Trophoblast cell (in vitro differentiated cells and primary cell): Measurements from ENCODE around the gene ACTA1.

Experiments used
- DNase-seq, 2 donors: peaks; one replicate each; pipeline ENCODE4 v3.0.0-alpha.2; 2016
- H2AFZ ChIP-seq: 2 replicates; pipeline ENCODE4 v1.6.1; 2013; ENCODE audit warnings: low read length, moderate library complexity, mild to moderate bottlenecking; ENCODE audit not compliant: insufficient read depth, poor library complexity
- H2AK5ac ChIP-seq: 2 replicates; pipeline ENCODE4 v1.6.1; 2013; ENCODE audit warnings: mild to moderate bottlenecking, low read length
- H2BK120ac ChIP-seq: 2 replicates; pipeline ENCODE4 v1.6.1; 2013; ENCODE audit warnings: low read length, mild to moderate bottlenecking, moderate library complexity; ENCODE audit not compliant: insufficient read depth, poor library complexity
- H2BK12ac ChIP-seq: 2 replicates; pipeline ENCODE4 v1.6.1; 2013; ENCODE audit warnings: mild to moderate bottlenecking, low read length, moderate library complexity
- H2BK5ac ChIP-seq: 2 replicates; pipeline ENCODE4 v1.6.1; 2013; ENCODE audit warnings: low read length, low read depth, moderate library complexity, mild to moderate bottlenecking; ENCODE audit not compliant: poor library complexity
- H3K14ac ChIP-seq: 2 replicates; pipeline ENCODE4 v1.6.1; 2013; ENCODE audit warnings: mild to moderate bottlenecking, low read length
- H3K18ac ChIP-seq: 2 replicates; pipeline ENCODE4 v1.6.1; 2013; ENCODE audit warnings: mild to moderate bottlenecking, low read length
- H3K23ac ChIP-seq: 2 replicates; pipeline ENCODE4 v1.6.1; 2013; ENCODE audit warnings: low read length
- H3K27ac ChIP-seq: 2 replicates; pipeline ENCODE4 v1.5.1; 2013; ENCODE audit warnings: low read depth, mild to moderate bottlenecking, inconsistent platforms, low read length, moderate library complexity
- H3K27me3 ChIP-seq: 2 replicates; pipeline ENCODE4 v1.6.1; 2013; ENCODE audit warnings: inconsistent platforms, mild to moderate bottlenecking, low read length, moderate library complexity; ENCODE audit not compliant: insufficient read depth
- H3K36me3 ChIP-seq, 2 experiments: 1 replicate in 1 of 2; 2 replicates in 1 of 2; pipeline ENCODE4 v1.6.1; 2013; ENCODE audit warnings: low read length in 2 of 2, mild to moderate bottlenecking in 2 of 2, moderate library complexity in 1 of 2; ENCODE audit not compliant: insufficient read depth in 2 of 2, control insufficient read depth in 1 of 2
- H3K4ac ChIP-seq: 2 replicates; pipeline ENCODE4 v1.6.1; 2013; ENCODE audit warnings: low read depth, mild to moderate bottlenecking, low read length, moderate library complexity
- H3K4me1 ChIP-seq, 2 experiments: 1 replicate in 1 of 2; 2 replicates in 1 of 2; pipeline ENCODE4 v1.6.1; 2013; ENCODE audit warnings: low read length in 2 of 2, mild to moderate bottlenecking in 2 of 2, moderate library complexity in 1 of 2; ENCODE audit not compliant: insufficient read depth in 2 of 2, control insufficient read depth in 1 of 2
- H3K4me2 ChIP-seq: 2 replicates; pipeline ENCODE4 v1.6.1; 2013; ENCODE audit warnings: inconsistent platforms, mild to moderate bottlenecking, low read length, moderate library complexity
- H3K4me3 ChIP-seq: 2 replicates; pipeline ENCODE4 v1.5.1; 2013; ENCODE audit warnings: mild to moderate bottlenecking, low read depth, low read length, inconsistent platforms
- H3K79me1 ChIP-seq: one replicate; pipeline ENCODE4 v1.6.1; 2013; ENCODE audit warnings: low read length
- H3K79me2 ChIP-seq: 2 replicates; pipeline ENCODE4 v1.6.1; 2013; ENCODE audit warnings: low read length, mild to moderate bottlenecking; ENCODE audit not compliant: control insufficient read depth, insufficient read depth, poor library complexity
- H3K9ac ChIP-seq: 2 replicates; pipeline ENCODE4 v1.6.1; 2013; ENCODE audit warnings: mild to moderate bottlenecking, low read length
- H3K9me3 ChIP-seq: 2 replicates; pipeline ENCODE4 v1.6.1; 2013; ENCODE audit warnings: low read depth, mild to moderate bottlenecking, control low read depth, inconsistent platforms, low read length; ENCODE audit not compliant: insufficient read depth
- H4K12ac ChIP-seq: 2 replicates; pipeline ENCODE4 v1.6.1; 2013; ENCODE audit warnings: low read depth, mild to moderate bottlenecking, low read length, moderate library complexity
- H4K8ac ChIP-seq: 2 replicates; pipeline ENCODE4 v1.6.1; 2013; ENCODE audit warnings: low read depth, mild to moderate bottlenecking, low read length, moderate library complexity
- H4K91ac ChIP-seq: one replicate; pipeline ENCODE4 v1.6.1; 2013; ENCODE audit warnings: low read depth, mild to moderate bottlenecking, low read length, moderate library complexity
- WGBS: extraction: QIAGEN DNeasy Blood & Tissue Kit; methylation state at CpG from one replicate; pipeline ENCODE4 v1.1.7; 2013; ENCODE audit warnings: missing lambda C conversion rate; ENCODE audit not compliant: insufficient read length, insufficient coverage; ENCODE audit errors: extremely low coverage; 5-methylcytosine and 5-hydroxymethylcytosine counted together

Gene ACTA1

DNA sequence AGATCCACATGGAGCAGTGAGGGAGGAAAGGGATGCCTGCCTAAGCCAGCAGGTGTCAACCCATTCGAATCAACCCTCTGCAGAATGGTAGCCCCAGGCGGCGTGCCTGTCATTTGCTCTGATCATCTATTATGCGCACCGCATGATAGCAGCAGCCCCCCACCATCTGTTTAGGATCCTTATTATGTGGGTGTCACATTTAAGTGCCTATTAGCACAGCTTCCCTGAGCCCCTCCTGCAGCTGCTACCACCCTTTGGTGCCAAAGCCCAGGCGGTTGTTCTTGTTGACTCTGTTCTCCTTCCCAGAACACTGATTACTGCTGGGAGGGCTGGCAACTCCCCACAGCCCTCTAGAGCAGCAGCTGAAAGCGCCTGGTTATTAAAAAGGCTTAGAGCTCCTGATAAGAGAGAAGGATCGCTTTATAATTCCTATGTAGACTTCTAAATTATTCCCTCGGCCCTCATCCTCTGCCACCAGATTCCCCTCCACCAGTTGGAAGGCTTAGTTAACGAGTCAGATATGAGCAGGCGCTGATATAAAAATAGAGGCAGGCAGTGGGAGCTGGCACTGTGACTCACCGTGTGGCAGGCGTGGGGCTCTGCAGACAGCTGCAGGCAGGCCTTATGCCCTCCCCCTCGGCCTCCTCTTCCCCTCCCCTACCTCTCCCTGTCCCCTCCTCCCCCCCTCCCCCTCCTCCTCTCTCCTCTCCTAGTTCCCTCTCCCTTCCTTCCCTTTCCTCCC lies 23.0 kb downstream of the ACTA1 start:
- H4K91ac ChIP-seq = peak overlapping the region; percentile 78
- no peaks in the 10 kb centered on the region for H3K36me3 ChIP-seq
- H2AFZ ChIP-seq = no peak overlapping the region
- peaks cover 28% of the 10 kb centered on the region for H3K79me1 ChIP-seq
- H3K9me3 ChIP-seq = no peaks in the 10 kb centered on the region
- peak overlapping the region; percentile 8 for H2BK5ac ChIP-seq
- no peak overlapping the region for H2BK12ac ChIP-seq
- no peak overlapping the region for H3K4me3 ChIP-seq
- H3K23ac ChIP-seq = no peak overlapping the region
- no peaks in the 10 kb centered on the region for H3K79me2 ChIP-seq
- peak overlapping the region; percentile 7 for H2AK5ac ChIP-seq
- H2BK120ac ChIP-seq = peak overlapping the region; percentile 19
- H4K12ac ChIP-seq = no peak overlapping the region
- peaks cover 43 to 48% of the 10 kb centered on the region in 2 experiments for H3K4me1 ChIP-seq
- H3K27ac ChIP-seq = peak overlapping the region; percentile 60
- no peak overlapping the region for H3K4ac ChIP-seq
- no peaks in the 10 kb centered on the region for H3K27me3 ChIP-seq
- no peak overlapping the region for H3K18ac ChIP-seq
- DNase-seq = peak; percentile 83 to 90
- no peak overlapping the region for H3K9ac ChIP-seq
- WGBS = no CpG with 5 or more reads among the region's 14 CpGs
- H3K4me2 ChIP-seq = peak overlapping the region; percentile 45
- H3K14ac ChIP-seq = no peak overlapping the region
- H4K8ac ChIP-seq = no peak overlapping the region

DNA sequence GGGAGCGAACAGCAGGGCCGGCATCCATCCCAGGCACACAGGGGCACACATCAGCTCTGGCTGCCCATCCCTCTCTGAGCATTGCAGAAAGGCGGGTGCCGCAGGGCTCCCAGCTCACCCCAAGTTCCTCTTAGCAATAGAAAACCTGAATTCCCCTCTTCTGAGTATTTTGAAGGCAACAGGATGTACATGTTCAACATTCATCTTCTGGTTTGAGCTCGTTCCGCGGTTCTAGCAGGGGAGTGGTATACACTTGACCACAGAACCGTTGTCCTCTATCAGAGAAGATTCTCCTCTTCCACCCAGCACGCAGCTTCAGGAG lies 23.6 kb downstream of the ACTA1 start:
- no peak overlapping the region for H4K12ac ChIP-seq
- H2AFZ ChIP-seq = no peak overlapping the region
- peaks cover 43 to 48% of the 10 kb centered on the region in 2 experiments for H3K4me1 ChIP-seq
- peak overlapping the region; percentile 45 for H2AK5ac ChIP-seq
- peak overlapping the region; percentile 45 for H3K14ac ChIP-seq
- H2BK5ac ChIP-seq = no peak overlapping the region
- DNase-seq = no peak
- no peaks in the 10 kb centered on the region for H3K79me2 ChIP-seq
- H3K4me2 ChIP-seq = peak overlapping the region; percentile 45
- H4K91ac ChIP-seq = peak overlapping the region; percentile 78
- no peak overlapping the region for H4K8ac ChIP-seq
- H2BK120ac ChIP-seq = peak overlapping the region; percentile 23
- H3K27ac ChIP-seq = no peak overlapping the region
- H3K4me3 ChIP-seq = no peak overlapping the region
- H3K23ac ChIP-seq = no peak overlapping the region
- no peak overlapping the region for H3K18ac ChIP-seq
- WGBS = no CpG with 5 or more reads among the region's 9 CpGs
- no peaks in the 10 kb centered on the region for H3K9me3 ChIP-seq
- no peak overlapping the region for H3K4ac ChIP-seq
- peaks cover 28% of the 10 kb centered on the region for H3K79me1 ChIP-seq
- no peaks in the 10 kb centered on the region for H3K36me3 ChIP-seq
- H3K27me3 ChIP-seq = no peaks in the 10 kb centered on the region
- no peak overlapping the region for H3K9ac ChIP-seq
- peak overlapping the region; percentile 47 for H2BK12ac ChIP-seq

DNA sequence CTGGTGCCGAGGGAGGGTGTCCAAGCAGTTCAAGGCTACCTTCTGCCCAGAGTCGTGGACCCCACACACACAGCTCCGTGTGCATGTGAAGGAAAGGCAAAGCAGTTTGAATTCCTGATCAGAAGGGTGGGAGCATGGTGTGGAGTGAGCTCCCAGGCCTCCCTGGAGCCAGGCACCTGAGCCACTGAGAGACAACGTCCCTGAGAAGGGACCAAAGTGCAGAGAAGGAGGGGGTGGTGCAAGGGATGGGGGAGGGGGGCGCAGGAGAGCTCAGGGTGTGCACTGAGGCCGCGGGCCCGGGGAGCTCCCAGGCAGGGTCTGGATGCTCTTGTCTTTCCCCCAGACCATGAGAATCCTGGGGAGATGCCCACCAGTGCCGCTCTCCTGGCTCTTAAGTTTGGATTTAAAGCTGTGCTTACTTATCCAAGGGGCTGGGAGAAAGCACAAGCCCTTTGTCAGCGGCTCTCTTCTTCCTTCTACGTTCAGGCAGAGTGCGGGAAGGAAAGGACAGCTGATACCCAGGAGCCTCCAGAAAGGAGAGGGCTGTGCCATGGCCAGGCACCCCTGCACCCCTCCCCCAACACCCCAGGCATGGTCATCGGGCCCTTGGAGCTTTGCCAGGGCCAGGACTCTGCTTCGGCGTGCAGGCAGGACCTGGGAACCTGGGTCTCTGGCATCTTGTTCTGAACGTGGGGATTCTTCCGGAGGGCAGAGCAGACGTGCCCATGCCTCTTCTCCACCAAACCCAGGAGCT lies 24.1 kb downstream of the ACTA1 start:
- Histone ChIP-seq H3K23ac (no peak overlapping the region), H3K14ac (peak overlapping the region; percentile 71), H3K27ac (peak overlapping the region; percentile 58), H3K36me3 (no peaks in the 10 kb centered on the region), H2BK120ac (peak overlapping the region; percentile 69), H3K9ac (no peak overlapping the region), H3K18ac (peak overlapping the region; percentile 57), H3K9me3 (no peaks in the 10 kb centered on the region), H3K79me1 (peaks cover 28% of the 10 kb centered on the region), H3K4me1 (peaks cover 43 to 48% of the 10 kb centered on the region in 2 experiments), H2BK5ac (peak overlapping the region; percentile 65), H3K79me2 (no peaks in the 10 kb centered on the region), H2BK12ac (peak overlapping the region; percentile 67), H2AFZ (no peak overlapping the region), H3K4ac (peak overlapping the region; percentile 21), H3K4me2 (peak overlapping the region; percentile 8), H3K4me3 (no peak overlapping the region), H3K27me3 (no peaks in the 10 kb centered on the region), H4K12ac (no peak overlapping the region), H4K91ac (peak overlapping the region; percentile 78), H2AK5ac (peak overlapping the region; percentile 70), H4K8ac (peak overlapping the region; percentile 49)
- DNase-seq = no peak
- whole genome bisulfite sequencing = no CpG with 5 or more reads among the region's 18 CpGs

DNA sequence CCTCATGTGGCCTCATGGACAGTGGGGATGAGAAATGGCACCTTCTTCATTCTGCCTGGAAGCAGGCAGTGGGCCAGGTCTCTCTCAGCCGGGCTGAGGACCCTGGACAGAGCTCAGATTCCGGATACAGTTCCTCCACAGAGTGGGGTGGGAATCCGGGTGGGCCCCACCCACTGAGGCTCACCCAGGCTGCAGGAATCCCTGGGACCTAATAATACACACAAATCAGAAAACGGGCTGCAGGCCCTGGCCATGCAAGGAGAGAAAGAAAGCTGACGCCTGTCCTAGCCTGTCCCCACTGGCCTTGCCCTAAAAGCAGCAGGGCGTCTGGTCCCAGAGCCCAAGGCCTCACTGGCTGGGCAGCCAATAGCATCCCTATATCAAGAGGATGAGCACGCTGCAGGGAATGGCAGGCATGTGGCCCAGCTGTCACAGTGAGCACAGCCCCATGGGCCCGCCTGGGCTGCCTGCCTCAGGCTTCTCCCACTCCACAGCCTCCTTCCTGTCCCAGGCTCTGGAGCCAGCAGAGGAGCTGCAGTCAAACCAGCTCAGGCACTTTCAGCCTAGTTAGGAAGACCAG lies 25.3 kb downstream of the ACTA1 start:
- H2AK5ac ChIP-seq = no peak overlapping the region
- peak overlapping the region; percentile 7 for H3K4me2 ChIP-seq
- no peak overlapping the region for H3K4ac ChIP-seq
- no peak overlapping the region for H4K8ac ChIP-seq
- H3K9me3 ChIP-seq = no peaks in the 10 kb centered on the region
- no peaks in the 10 kb centered on the region for H3K36me3 ChIP-seq
- no peak overlapping the region for H3K14ac ChIP-seq
- no peak overlapping the region for H2AFZ ChIP-seq
- peaks cover 43 to 48% of the 10 kb centered on the region in 2 experiments for H3K4me1 ChIP-seq
- H4K12ac ChIP-seq = no peak overlapping the region
- peak overlapping the region; percentile 26 for H3K27ac ChIP-seq
- peak overlapping the region; percentile 7 for H3K18ac ChIP-seq
- H3K9ac ChIP-seq = no peak overlapping the region
- no peaks in the 10 kb centered on the region for H3K27me3 ChIP-seq
- no peak overlapping the region for H3K4me3 ChIP-seq
- DNase-seq = peak; percentile 97 to 99
- H2BK120ac ChIP-seq = peak overlapping the region; percentile 10
- no peak overlapping the region for H3K23ac ChIP-seq
- no CpG with 5 or more reads among the region's 8 CpGs for WGBS
- H2BK5ac ChIP-seq = peak overlapping the region; percentile 5
- peaks cover 28% of the 10 kb centered on the region for H3K79me1 ChIP-seq
- H4K91ac ChIP-seq = peak overlapping the region; percentile 48
- H3K79me2 ChIP-seq = no peaks in the 10 kb centered on the region
- H2BK12ac ChIP-seq = peak overlapping the region; percentile 7
